ENCODE results near the gene VWCE.

- TF ChIP-seq GATA2 (IDR thresholded peaks at IDR 0.05; ENCODE audit: low read depth, low read length) (no peak), GATA3 (IDR thresholded peaks at IDR 0.05; ENCODE audit: low read depth, low read length) (no peak)
These were observed 38.2 kb downstream of the VWCE start for GRCh38 chr11:61256710-61257482.

Measured in SH-SY5Y (cell line).